Measurements from ENCODE around the gene SMARCC1.

Gene SMARCC1

DNA sequence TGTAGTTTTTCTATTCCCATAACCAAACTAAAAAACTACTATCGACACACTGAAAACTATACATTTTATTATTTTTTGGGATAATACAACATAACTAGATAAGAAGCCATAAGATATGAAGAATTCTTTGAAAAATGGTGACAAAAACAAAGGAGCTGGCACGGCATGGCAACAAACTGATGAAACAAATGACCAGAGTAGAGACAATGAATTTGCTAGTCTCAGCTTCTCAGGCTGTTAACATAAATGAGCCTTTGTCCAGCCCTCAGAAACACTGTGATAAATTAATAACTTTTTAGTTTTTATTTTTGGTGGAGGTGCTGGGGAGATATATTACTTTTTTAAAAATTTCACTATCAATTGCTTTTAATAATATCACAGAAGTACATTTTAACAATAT, 100.7 kb downstream of the SMARCC1 start:
- Histone ChIP-seq H3K79me2 (ENCODE audit: low read length) (0 out of 2 replicates have a peak, but pooled peaks cover 4% of the 10 kb centered on the region), H3K9me2 (replicated peaks; ENCODE audit: insufficient read depth, low read length) (no peaks in the 10 kb centered on the region), H3K4me2 (ENCODE audit: low read depth, low read length) (no peak overlapping the region), H3K4me3 (ENCODE audit: low read length) (no peak overlapping the region), H3K36me3 (replicated peaks; ENCODE audit: insufficient read depth, low read length) (peaks cover 12% of the 10 kb centered on the region), H3F3A (ENCODE audit: insufficient read depth, low read length) (no peaks in the 10 kb centered on the region), H2AFZ (ENCODE audit: low read length) (no peak overlapping the region), H3K4me1 (ENCODE audit: low read length) (no peaks in the 10 kb centered on the region), H3K9me3 (replicated peaks; ENCODE audit: insufficient read depth, low read length) (no peaks in the 10 kb centered on the region), H3K27ac (ENCODE audit: low read length) (no peak overlapping the region), H3K9ac (ENCODE audit: low read length) (no peak overlapping the region), H4K20me1 (ENCODE audit: insufficient read depth, low read length) (no peaks in the 10 kb centered on the region; the same call in 1 of the 2 replicates), H3K27me3 (replicated peaks; ENCODE audit: insufficient read depth, low read length) (no peaks in the 10 kb centered on the region)
- no peak for TF ChIP-seq EZH2 (optimal IDR thresholded peaks at IDR 0.05; ENCODE audit: low read depth, low read length)
- TF ChIP-seq, protein P1, sequence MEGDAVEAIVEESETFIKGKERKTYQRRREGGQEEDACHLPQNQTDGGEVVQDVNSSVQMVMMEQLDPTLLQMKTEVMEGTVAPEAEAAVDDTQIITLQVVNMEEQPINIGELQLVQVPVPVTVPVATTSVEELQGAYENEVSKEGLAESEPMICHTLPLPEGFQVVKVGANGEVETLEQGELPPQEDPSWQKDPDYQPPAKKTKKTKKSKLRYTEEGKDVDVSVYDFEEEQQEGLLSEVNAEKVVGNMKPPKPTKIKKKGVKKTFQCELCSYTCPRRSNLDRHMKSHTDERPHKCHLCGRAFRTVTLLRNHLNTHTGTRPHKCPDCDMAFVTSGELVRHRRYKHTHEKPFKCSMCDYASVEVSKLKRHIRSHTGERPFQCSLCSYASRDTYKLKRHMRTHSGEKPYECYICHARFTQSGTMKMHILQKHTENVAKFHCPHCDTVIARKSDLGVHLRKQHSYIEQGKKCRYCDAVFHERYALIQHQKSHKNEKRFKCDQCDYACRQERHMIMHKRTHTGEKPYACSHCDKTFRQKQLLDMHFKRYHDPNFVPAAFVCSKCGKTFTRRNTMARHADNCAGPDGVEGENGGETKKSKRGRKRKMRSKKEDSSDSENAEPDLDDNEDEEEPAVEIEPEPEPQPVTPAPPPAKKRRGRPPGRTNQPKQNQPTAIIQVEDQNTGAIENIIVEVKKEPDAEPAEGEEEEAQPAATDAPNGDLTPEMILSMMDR (IDR thresholded peaks at IDR 0.05; ENCODE audit: low read length) = no peak
- no peak for DNase-seq

DNA sequence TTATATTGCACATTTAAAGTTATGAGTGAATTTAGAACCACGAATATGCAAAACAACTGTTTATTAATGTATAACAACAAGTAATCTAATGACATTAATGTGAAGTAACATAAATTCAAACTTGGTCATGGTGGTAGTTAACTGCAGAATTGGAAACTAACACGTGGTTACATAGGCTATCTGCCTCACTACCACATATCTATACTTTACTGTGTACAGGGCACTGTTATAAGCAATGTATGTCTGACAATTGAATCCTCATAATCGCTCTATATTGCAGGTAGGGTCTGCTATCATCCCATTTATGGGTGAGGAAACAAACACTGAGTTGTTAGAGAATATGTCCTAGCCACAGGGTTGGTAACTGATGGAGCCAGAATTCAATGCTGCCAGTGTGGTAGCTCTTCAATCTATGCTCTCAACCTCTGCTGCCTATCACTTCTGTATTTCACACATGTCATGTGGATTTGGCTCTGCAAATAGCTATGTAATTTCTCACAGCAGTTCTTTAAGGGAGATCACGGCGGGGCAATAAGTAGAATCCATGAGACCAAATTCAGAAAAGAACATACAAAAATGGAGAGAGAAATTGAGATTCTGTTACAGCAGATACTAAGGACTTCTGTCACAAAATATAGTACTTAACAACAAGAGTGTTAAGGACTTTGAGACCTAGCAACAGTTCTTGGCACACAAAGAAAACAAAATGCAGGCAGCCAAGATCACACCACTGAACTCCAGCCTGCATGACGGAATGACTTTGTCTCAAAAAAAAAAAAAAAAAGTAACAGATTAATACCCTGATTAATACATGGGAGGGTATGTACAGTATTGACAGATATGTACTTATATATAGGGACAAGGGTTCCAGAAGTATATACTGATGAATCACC, 103.0 kb downstream of the SMARCC1 start:
- TF ChIP-seq, protein P1 (IDR thresholded peaks at IDR 0.05; ENCODE audit: low read length) = no peak
- TF ChIP-seq EZH2 (optimal IDR thresholded peaks at IDR 0.05; ENCODE audit: low read depth, low read length) (no peak), EZH2phosphoT487 (IDR thresholded peaks at IDR 0.05; ENCODE audit: low read length) (no peak)
- Histone ChIP-seq H3F3A (ENCODE audit: insufficient read depth, low read length) (no peaks in the 10 kb centered on the region), H3K9me2 (replicated peaks; ENCODE audit: insufficient read depth, low read length) (no peaks in the 10 kb centered on the region), H3K4me2 (ENCODE audit: low read depth, low read length) (no peak overlapping the region), H3K4me3 (ENCODE audit: low read length) (no peak overlapping the region), H3K9ac (ENCODE audit: low read length) (no peak overlapping the region), H3K9me3 (replicated peaks; ENCODE audit: insufficient read depth, low read length) (no peaks in the 10 kb centered on the region), H2AFZ (ENCODE audit: low read length) (no peak overlapping the region), H3K36me3 (replicated peaks; ENCODE audit: insufficient read depth, low read length) (peaks cover 20% of the 10 kb centered on the region), H3K4me1 (ENCODE audit: low read length) (no peaks in the 10 kb centered on the region), H3K79me2 (ENCODE audit: low read length) (0 out of 2 replicates have a peak, but pooled peaks cover 4% of the 10 kb centered on the region), H4K20me1 (ENCODE audit: insufficient read depth, low read length) (no peaks in the 10 kb centered on the region; the same call in 1 of the 2 replicates), H3K27me3 (replicated peaks; ENCODE audit: insufficient read depth, low read length) (no peaks in the 10 kb centered on the region), H3K27ac (ENCODE audit: low read length) (no peak overlapping the region; the same call in 1 of the 2 replicates)
- no peak for DNase-seq

DNA sequence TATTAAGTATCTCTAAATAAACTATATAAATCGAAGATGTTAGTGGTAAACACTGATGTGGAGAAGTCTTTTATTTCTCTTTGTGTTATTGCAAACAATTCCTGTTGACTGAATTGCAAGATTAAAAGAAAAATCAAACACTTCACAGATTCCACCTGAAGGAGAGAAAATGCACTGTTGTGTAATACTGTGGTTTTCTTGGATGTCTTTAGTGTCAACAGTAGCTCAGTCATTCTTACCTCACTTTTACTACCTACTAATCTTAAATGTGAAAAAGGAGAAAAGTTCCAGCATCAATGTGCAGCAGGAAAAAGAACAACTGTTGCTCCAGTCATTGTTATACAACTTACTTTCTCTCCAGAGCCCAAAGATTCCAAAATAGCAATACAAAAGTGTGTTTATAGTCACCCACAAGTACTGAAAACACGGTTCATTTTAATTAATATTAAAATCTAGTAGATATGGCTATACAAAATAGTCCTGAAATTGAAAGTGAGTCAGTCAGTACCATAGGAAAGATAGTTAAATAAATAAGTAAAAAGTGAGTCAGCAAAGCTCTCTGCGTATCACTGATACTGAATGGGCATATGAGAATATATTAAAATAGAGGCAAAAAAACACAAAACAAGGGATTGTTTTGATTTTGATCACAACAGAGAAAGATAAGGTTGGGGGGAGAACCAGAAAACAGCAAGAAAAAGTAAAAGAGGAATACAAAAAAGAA, 112.5 kb downstream of the SMARCC1 start:
- Histone ChIP-seq H3K27ac (ENCODE audit: low read length) (no peak overlapping the region), H3K4me3 (ENCODE audit: low read length) (no peak overlapping the region), H3K9me2 (replicated peaks; ENCODE audit: insufficient read depth, low read length) (no peaks in the 10 kb centered on the region), H3K4me1 (ENCODE audit: low read length) (no peaks in the 10 kb centered on the region), H2AFZ (ENCODE audit: low read length) (no peak overlapping the region), H3K36me3 (replicated peaks; ENCODE audit: insufficient read depth, low read length) (peaks cover 2% of the 10 kb centered on the region), H3F3A (ENCODE audit: insufficient read depth, low read length) (no peaks in the 10 kb centered on the region), H3K9me3 (replicated peaks; ENCODE audit: insufficient read depth, low read length) (no peaks in the 10 kb centered on the region), H3K4me2 (ENCODE audit: low read depth, low read length) (no peak overlapping the region), H4K20me1 (ENCODE audit: insufficient read depth, low read length) (no peaks in the 10 kb centered on the region), H3K27me3 (replicated peaks; ENCODE audit: insufficient read depth, low read length) (no peaks in the 10 kb centered on the region), H3K79me2 (ENCODE audit: low read length) (no peaks in the 10 kb centered on the region), H3K9ac (ENCODE audit: low read length) (no peak overlapping the region)
- TF ChIP-seq, protein P1 (IDR thresholded peaks at IDR 0.05; ENCODE audit: low read length) = no peak
- TF ChIP-seq EZH2 (optimal IDR thresholded peaks at IDR 0.05; ENCODE audit: low read depth, low read length) (no peak), EZH2phosphoT487 (IDR thresholded peaks at IDR 0.05; ENCODE audit: low read length) (no peak)
- no peak for DNase-seq
